T-cell (primary cell): ENCODE data around the gene GAL3ST3. TPM values are rescaled to one million over a fixed set of nuclear protein-coding genes. Genes with fewer than 3 reads are reported as not detected.
A peak's percentile ranks its signal among the peaks of the same experiment; 100 is the strongest.

Source experiments
- ATAC-seq, 4 experiments: fragments of 200-7000 bp in 3 of 4; fragments of 150-1000 bp in 1 of 4; cut with Tn5 transposase; replicated peaks in 1 of 4; 1 replicate in 3 of 4; 2 replicates in 1 of 4; pipeline ENCODE4 v1.10.0; 2021; ENCODE audit warnings: moderate library complexity in 3 of 4, mild to moderate bottlenecking in 2 of 4, moderate number of reproducible peaks in 1 of 4
- CTCF ChIA-PET, 2 donors: fragments of 300-600 bp; sonication (Branson Sonifier 250); formaldehyde crosslinking; loops; one replicate each; lab custom pipeline; 2022; ENCODE audit warnings: antibody characterized with exemption in 2 of 2; lab: Charles Lee
- POLR2A ChIA-PET, 2 donors: fragments of 300-600 bp; sonication (Branson Sonifier 250); formaldehyde crosslinking; loops; one replicate each; lab custom pipeline; 2022; ENCODE audit warnings: antibody characterized with exemption in 2 of 2; lab: Charles Lee
- DNase-seq, 35 experiments: peaks; one replicate each; pipeline versions ENCODE4 v3.0.0 to v3.0.0-alpha.2; 2013 to 2023
- H3K27ac ChIP-seq: one replicate; pipeline ENCODE4 v1.5.1; 2013; ENCODE audit warnings: low read length
- H3K27me3 ChIP-seq, 2 experiments: replicated peaks in 1 of 2; 1 replicate in 1 of 2; 2 replicates in 1 of 2; pipeline versions ENCODE4 v1.6.1 to v1.7.0; 2013; ENCODE audit warnings: low read length in 1 of 2, mixed read lengths in 1 of 2; ENCODE audit not compliant: control insufficient read depth in 2 of 2, insufficient read depth in 2 of 2; ENCODE audit errors: extremely low read depth in 1 of 2
- H3K36me3 ChIP-seq, 2 donors: 1 replicate in 1 of 2; 2 replicates in 1 of 2; pipeline versions ENCODE4 v1.6.1 to v1.7.0; 2013; ENCODE audit warnings: low read length in 1 of 2; ENCODE audit not compliant: control insufficient read depth in 2 of 2, insufficient read depth in 1 of 2; ENCODE audit errors: extremely low read depth in 1 of 2
- H3K4me1 ChIP-seq, 2 experiments: 1 replicate in 1 of 2; 2 replicates in 1 of 2; pipeline versions ENCODE4 v1.6.1 to v1.7.0; 2013; ENCODE audit warnings: low read length in 2 of 2, mixed read lengths in 1 of 2; ENCODE audit not compliant: insufficient read depth in 2 of 2, control insufficient read depth in 1 of 2; ENCODE audit errors: extremely low read depth in 1 of 2
- H3K4me3 ChIP-seq, 2 donors: 1 replicate in 1 of 2; 2 replicates in 1 of 2; pipeline versions ENCODE4 v1.5.1 to v1.7.0; 2013; ENCODE audit warnings: mild to moderate bottlenecking in 2 of 2, low read length in 1 of 2, moderate library complexity in 1 of 2; ENCODE audit not compliant: control insufficient read depth in 1 of 2; ENCODE audit errors: extremely low read depth in 1 of 2
- H3K9me3 ChIP-seq: 2 replicates; pipeline ENCODE4 v1.7.0; 2013
- H3K27ac Mint-ChIP-seq, 2 donors: one replicate each; pipeline ENCODE4 v1.8.0; 2020 to 2021; ENCODE audit warnings: mild to moderate bottlenecking in 2 of 2, mixed read lengths in 2 of 2
- H3K27me3 Mint-ChIP-seq, 2 donors: one replicate each; pipeline ENCODE4 v1.8.0; 2021 to 2022; ENCODE audit warnings: mixed read lengths in 2 of 2
- H3K36me3 Mint-ChIP-seq: one replicate; pipeline ENCODE4 v1.8.0; 2021; ENCODE audit warnings: mixed read lengths
- H3K4me1 Mint-ChIP-seq, 3 donors: one replicate each; pipeline ENCODE4 v1.8.0; 2020 to 2022; ENCODE audit warnings: mixed read lengths in 3 of 3, mild to moderate bottlenecking in 1 of 3
- H3K4me3 Mint-ChIP-seq, 3 donors: one replicate each; pipeline ENCODE4 v1.8.0; 2020 to 2022; ENCODE audit warnings: mild to moderate bottlenecking in 3 of 3, mixed read lengths in 3 of 3, moderate library complexity in 3 of 3
- H3K9me3 Mint-ChIP-seq, 3 donors: one replicate each; pipeline ENCODE4 v1.8.0; 2020 to 2022; ENCODE audit warnings: mixed read lengths in 3 of 3
- WGBS: methylation state at CpG from one replicate; pipeline ENCODE4 v1.1.5; 2013; ENCODE audit warnings: missing lambda C conversion rate; ENCODE audit not compliant: insufficient coverage; 5-methylcytosine and 5-hydroxymethylcytosine counted together
- total RNA-seq, 35 experiments: library from RNA in 6 of 35; stranded (reverse) in 6 of 35; fragments of 120-200 nt in 1 of 35; gene quantifications; one replicate each; pipeline versions ENCODE4 v1.2.1 to v1.2.4 and lab custom pipeline; 2013 to 2026

Gene GAL3ST3
- total RNA-seq, 5 donors from 2014 or later (not counting 1 experiment from before 2014, with no cell fraction given), result 0.18 TPM; not detected in 4

DNA sequence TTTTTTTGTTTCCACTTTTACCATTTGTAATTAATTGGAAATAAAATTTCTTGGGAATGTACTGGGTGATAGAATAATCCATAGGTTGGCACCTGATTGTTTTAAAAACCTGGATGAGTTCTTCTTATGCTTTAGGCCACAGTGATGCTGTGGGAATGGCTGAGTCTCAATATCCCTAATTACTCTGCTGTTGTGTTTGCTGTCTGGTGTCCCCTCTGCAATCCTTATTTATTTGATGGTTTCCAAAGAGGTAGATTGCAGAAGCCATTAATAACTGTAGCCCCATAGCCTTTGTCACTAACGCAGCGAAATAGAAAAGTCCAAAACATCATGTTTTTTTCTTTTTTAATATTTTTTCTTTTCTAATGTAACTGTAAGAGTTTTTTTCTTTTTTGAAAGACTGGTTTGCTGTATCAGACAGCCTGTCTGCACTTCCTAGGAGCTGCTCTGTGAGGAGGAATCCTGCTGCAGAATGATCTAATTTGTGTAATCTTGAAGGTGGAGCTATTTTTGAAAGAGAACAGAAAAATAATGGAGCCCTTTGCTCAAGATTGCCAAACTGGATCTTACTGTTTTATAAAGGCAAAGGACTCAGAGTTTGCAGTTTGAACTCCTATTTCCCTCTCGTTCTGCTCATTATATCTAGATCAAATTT is 36.0 kb upstream of the GAL3ST3 start:
- Histone ChIP-seq H3K4me3 (no peak overlapping the region), H3K27ac (peak overlapping the region; percentile 82), H3K27me3 (no peaks in the 10 kb centered on the region), H3K9me3 (no peaks in the 10 kb centered on the region), H3K4me1 (peaks cover 54 to 57% of the 10 kb centered on the region in 2 experiments), H3K36me3 (peaks cover 5 to 7% of the 10 kb centered on the region in 2 donors)
- no peak for ATAC-seq
- H3K27me3 Mint-ChIP-seq, result no peaks in the 10 kb centered on the region
- POLR2A ChIA-PET, result interaction anchor here in 1 of 2 donors (0.6 kb wide), 1 partner anchor 1113 kb away, joined by 3 read pairs; the partner anchor contains the start of gene MAJIN
- WGBS, result no CpG with 5 or more reads among the region's 3 CpGs
- CTCF ChIA-PET, result no interaction called here
- peaks cover 11% of the 10 kb centered on the region for H3K36me3 Mint-ChIP-seq
- H3K9me3 Mint-ChIP-seq, result no peaks in the 10 kb centered on the region
- H3K4me1 Mint-ChIP-seq, result peaks cover 83 to 91% (median 90%) of the 10 kb centered on the region in 3 donors
- H3K4me3 Mint-ChIP-seq, result peak overlapping the region in 2 of 3 donors; percentile 1 to 83
- DNase-seq, result no peak
- H3K27ac Mint-ChIP-seq, result peak overlapping the region; percentile 95 to 100

DNA sequence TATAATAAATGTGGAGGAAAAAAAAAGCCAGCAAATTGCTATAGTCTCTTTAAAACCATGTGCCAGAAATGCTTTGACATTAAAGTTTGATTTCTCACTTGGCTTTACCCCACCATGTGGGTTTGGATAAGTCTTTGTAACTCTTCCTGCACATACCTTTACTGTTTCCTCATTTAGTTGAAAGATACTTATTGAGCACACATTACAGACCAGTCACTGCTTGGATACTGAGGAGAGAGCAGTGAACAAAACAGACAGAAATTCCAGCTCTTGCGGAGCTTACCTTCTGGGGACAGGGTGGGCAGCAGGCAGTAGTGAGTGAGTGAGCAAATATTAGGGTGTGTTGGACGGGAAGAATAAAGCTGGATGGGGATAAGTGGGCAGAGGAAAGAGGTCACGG is 34.8 kb upstream of the GAL3ST3 start:
- H3K4me1 ChIP-seq, result peaks cover 63 to 64% of the 10 kb centered on the region in 2 experiments
- Mint-ChIP-seq H3K4me1 (peaks cover 86 to 92% (median 91%) of the 10 kb centered on the region in 3 donors), H3K27me3 (no peaks in the 10 kb centered on the region), H3K9me3 (no peaks in the 10 kb centered on the region), H3K4me3 (peak overlapping the region in 2 of 3 donors; percentile 1 to 83), H3K36me3 (peaks cover 9% of the 10 kb centered on the region), H3K27ac (peak overlapping the region; percentile 95 to 100)
- CTCF ChIA-PET, result no interaction called here
- H3K27me3 ChIP-seq, result no peaks in the 10 kb centered on the region
- H3K9me3 ChIP-seq, result no peaks in the 10 kb centered on the region
- POLR2A ChIA-PET, result no interaction called here
- DNase-seq (no peak), ATAC-seq (no peak)
- H3K27ac ChIP-seq, result peak overlapping the region; percentile 82
- 97% methylated on average over 3 of the region's 3 CpGs for WGBS
- peaks cover 0 to 5% of the 10 kb centered on the region in 2 donors for H3K36me3 ChIP-seq
- H3K4me3 ChIP-seq, result no peak overlapping the region

DNA sequence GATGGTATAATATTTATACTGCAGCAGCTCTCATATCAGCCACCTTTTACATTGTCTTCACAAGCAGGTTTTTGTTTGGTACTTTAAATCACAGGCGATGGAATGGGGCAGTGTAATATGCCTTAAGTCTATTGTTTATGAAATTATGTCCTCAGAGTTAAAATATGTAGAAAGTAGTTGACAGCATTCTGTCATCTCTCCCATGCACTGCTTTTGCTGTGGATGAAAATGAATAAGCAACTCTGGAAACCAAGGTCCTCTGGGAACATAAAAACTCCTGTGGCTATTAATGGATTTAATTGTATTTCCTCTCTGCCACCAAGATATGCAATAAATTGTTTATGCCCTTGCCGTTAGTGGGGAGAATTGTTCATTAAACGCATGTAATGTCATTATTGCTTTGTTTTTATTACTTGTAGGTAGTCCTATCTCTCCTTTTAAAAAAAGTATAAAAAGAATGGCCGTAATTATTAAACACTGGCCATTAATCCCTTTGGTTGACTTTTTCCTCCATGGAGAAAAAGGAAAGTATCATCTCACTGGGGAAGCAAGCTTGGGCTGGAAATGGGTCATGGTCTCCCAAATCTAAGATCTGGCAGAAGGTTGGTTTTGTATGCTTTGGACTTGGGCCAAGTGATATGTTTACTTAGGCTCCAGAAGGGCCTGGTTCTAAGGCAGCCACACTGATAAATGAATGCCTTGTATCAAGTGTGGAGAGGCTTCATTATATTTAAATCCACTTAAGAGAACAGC is 34.2 kb upstream of the GAL3ST3 start:
- WGBS, result 100% methylated on average over 1 of the region's 4 CpGs
- Mint-ChIP-seq H3K9me3 (no peaks in the 10 kb centered on the region), H3K4me1 (peaks cover 86 to 92% (median 92%) of the 10 kb centered on the region in 3 donors), H3K4me3 (peak overlapping the region; percentile 2 to 83 (median 25)), H3K36me3 (peaks cover 15% of the 10 kb centered on the region), H3K27me3 (no peaks in the 10 kb centered on the region), H3K27ac (peak overlapping the region; percentile 95 to 100)
- no peaks in the 10 kb centered on the region for H3K27me3 ChIP-seq
- peak in 1 of 35 experiments; percentile 32 for DNase-seq
- H3K4me3 ChIP-seq, result no peak overlapping the region
- H3K4me1 ChIP-seq, result peaks cover 60 to 66% of the 10 kb centered on the region in 2 experiments
- ATAC-seq, result no peak
- H3K27ac ChIP-seq, result peak overlapping the region; percentile 82
- H3K9me3 ChIP-seq, result no peaks in the 10 kb centered on the region
- POLR2A ChIA-PET, result interaction anchor here (0.5 to 0.6 kb wide), 2 partner anchors 27 to 36 kb away, joined by 6 to 7 read pairs; no protein-coding TSS in a partner anchor
- CTCF ChIA-PET, result no interaction called here
- H3K36me3 ChIP-seq, result peaks cover 0 to 5% of the 10 kb centered on the region in 2 donors

DNA sequence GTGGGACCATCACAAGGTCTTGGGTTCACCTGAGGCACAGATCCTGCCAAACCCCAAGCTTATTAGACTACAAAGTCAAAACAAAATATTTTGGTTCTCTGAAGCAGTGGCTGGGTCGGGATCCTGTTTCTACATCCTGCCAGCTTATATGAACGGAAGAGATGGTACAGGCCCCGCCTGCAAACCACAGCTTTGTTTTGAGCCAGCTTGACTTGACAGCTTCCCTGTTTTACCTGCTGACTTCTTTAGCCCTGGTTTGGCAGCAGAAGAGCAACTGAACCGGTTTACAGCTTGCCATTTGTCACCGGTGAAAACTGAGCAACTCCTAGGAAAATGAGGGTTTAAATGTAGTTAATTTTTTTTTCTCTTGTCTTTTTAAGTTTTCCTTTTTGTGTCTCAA is 32.5 kb upstream of the GAL3ST3 start:
- 0% methylated on average over 3 of the region's 5 CpGs for WGBS
- H3K36me3 Mint-ChIP-seq, result peaks cover 23% of the 10 kb centered on the region
- H3K27ac Mint-ChIP-seq, result peak overlapping the region; percentile 95 to 100
- Histone ChIP-seq H3K9me3 (no peaks in the 10 kb centered on the region), H3K36me3 (peaks cover 2 to 10% of the 10 kb centered on the region in 2 donors), H3K27me3 (no peaks in the 10 kb centered on the region), H3K27ac (peak overlapping the region; percentile 82), H3K4me1 (peaks cover 58 to 68% of the 10 kb centered on the region in 2 experiments), H3K4me3 (peak overlapping the region in 1 of 2 donors; percentile 26)
- peaks cover 90 to 94% (median 92%) of the 10 kb centered on the region in 3 donors for H3K4me1 Mint-ChIP-seq
- peak overlapping the region; percentile 83 to 90 (median 85) for H3K4me3 Mint-ChIP-seq
- ChIA-PET CTCF (interaction anchor here (0.5 to 3.0 kb wide), 14 partner anchors 8 to 312 kb away, joined by 3 to 36 read pairs (median 5); partner anchors contain the start of gene PACS1 (in 1 of the 2)), POLR2A (interaction anchor here (0.5 to 1.3 kb wide), 9 partner anchors 10 to 700 kb away, joined by 3 to 12 read pairs (median 3); no protein-coding TSS in a partner anchor)
- peak; percentile 92 to 98 (median 94) for ATAC-seq
- no peaks in the 10 kb centered on the region for H3K9me3 Mint-ChIP-seq
- no peaks in the 10 kb centered on the region for H3K27me3 Mint-ChIP-seq
- DNase-seq, result peak; percentile 52 to 91 (median 83)

DNA sequence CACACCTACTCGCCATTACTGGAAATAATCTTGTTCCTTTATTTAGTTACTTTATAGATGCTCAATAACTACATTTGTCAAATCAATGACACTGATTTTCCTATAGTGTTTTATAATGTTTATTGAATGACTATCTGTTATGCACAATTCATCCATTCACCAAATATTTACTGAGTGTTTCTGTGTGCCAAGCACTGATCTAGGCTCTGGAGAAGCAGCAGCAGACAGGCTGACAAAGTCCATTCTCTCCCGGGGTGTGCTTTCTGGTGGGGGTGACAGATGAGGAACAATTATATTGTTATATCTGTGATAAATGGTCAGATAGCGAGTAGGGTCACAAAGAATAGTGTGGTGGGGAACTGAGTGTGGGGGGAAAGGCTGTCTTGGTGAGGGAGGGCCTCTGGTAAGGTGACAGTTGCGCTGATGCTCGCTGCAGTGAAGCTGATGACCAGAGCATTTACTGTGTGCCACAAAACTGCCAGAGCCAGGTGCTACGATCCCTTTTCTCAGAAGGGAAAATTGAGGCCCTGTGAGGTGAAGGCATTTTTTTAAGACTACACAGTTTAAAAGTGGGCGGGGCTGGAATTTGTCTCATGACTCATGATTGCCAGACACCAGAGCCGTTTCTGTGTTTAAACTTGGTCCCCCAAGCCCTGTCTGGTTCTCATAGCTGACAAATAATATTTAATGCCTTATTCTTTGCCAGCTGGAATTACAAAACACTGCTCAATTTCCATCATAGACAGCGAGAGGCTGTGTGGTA is 31.3 kb upstream of the GAL3ST3 start:
- ChIA-PET CTCF (interaction anchor here (0.6 to 3.0 kb wide), 8 partner anchors 10 to 115 kb away, joined by 3 to 36 read pairs (median 5); partner anchors contain the start of gene PACS1 (in 1 of the 2)), POLR2A (interaction anchor here (0.6 to 0.8 kb wide), 3 partner anchors 10 to 580 kb away, joined by 3 to 5 read pairs (median 3); no protein-coding TSS in a partner anchor)
- Mint-ChIP-seq H3K27ac (peak overlapping the region; percentile 95 to 100), H3K4me3 (peak overlapping the region; percentile 83 to 90 (median 85)), H3K9me3 (no peaks in the 10 kb centered on the region), H3K36me3 (peaks cover 28% of the 10 kb centered on the region), H3K27me3 (no peaks in the 10 kb centered on the region), H3K4me1 (peaks cover 93 to 95% (median 94%) of the 10 kb centered on the region in 3 donors)
- H3K27me3 ChIP-seq, result no peaks in the 10 kb centered on the region
- peak overlapping the region; percentile 82 for H3K27ac ChIP-seq
- DNase-seq (peak in 31 of 35 experiments; percentile 20 to 79 (median 53)), ATAC-seq (peak; percentile 20 to 58 (median 56))
- H3K4me1 ChIP-seq, result peaks cover 54 to 70% of the 10 kb centered on the region in 2 experiments
- no peak overlapping the region for H3K4me3 ChIP-seq
- peaks cover 7 to 16% of the 10 kb centered on the region in 2 donors for H3K36me3 ChIP-seq
- H3K9me3 ChIP-seq, result no peaks in the 10 kb centered on the region
- 19% methylated on average over 5 of the region's 9 CpGs for WGBS
